NCI-H146 treated with DMSO at 0.1 percent for 48 hours (cell line): ENCODE results near the gene PSD.
A peak's percentile ranks its signal among the peaks of the same experiment; 100 is the strongest.

ENCODE experiments used
- DNase-seq: peaks from one replicate; lab custom pipeline; 2025; ENCODE audit not compliant: unreplicated experiment; lab: John Stamatoyannopoulos, UW

PSD gene

GRCh38 chr10:102444851-102445250 lies 26.3 kb upstream of the PSD start:
- DNase-seq = no peak

DNA sequence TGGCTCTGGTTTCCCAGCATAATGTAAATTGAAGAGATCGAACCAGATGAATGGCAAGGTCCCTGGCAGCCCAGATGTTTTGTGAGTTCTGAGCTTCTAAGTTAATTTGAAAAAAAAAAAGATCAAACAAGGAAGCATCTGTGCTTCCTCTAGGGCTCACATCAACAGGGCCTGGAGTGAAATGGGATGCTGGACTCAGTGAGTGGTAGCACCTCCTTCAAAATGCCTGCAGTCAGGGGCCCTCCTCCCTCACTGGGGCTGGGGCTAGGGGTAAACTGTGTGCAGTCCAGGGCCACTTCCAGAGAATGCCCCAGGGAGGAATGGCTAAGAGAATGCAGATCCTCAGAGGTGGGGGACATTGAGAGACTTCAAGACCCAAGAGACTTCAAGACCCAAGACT lies 19.8 kb upstream of the PSD start:
- no peak for DNase-seq

- no peak for DNase-seq
Measured at GRCh38 chr10:102437515-102437914, 18.9 kb upstream of the PSD start.

DNA sequence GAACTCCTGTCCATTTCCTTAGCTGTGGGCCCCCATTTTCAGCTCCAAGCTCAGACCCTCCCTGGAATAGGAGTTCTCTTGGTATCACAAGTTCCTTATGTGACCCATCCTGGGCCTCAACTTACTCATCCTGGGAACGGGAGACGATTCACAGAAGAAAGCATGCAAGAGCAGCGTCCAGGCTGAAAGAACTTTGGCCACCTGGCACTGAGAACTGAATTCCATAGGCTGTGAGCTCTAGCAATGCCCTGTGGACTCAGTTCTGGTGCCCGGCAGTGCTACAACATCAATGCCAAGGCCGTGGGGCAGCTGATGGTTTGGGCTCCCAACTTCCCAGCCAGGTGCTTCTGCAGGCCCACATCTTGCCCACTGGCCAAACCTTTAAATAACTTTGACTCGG lies 17.7 kb upstream of the PSD start:
- no peak for DNase-seq

GRCh38 chr10:102435529-102436233 lies 17.1 kb upstream of the PSD start:
- no peak for DNase-seq

DNA sequence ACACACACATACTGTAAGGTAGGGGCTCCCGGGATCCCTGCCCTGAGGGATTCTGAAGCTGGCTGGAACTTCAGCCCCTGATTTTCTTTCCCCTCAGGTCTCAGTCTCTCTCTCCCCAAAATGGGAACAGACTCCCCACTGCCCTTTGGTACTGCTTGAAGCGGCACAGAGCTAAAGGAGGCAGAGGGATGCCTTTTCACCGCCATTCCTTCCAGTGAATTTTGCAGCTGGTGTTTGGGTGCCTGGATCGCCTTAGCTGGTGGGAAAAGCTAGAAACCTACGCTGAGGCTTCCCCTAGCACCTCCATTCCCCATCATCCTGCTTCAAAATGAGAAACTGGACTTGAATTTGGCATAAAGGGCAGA lies 16.5 kb upstream of the PSD start:
- DNase-seq = no peak

GRCh38 chr10:102434394-102435132 lies 16.0 kb upstream of the PSD start:
- no peak for DNase-seq

DNA sequence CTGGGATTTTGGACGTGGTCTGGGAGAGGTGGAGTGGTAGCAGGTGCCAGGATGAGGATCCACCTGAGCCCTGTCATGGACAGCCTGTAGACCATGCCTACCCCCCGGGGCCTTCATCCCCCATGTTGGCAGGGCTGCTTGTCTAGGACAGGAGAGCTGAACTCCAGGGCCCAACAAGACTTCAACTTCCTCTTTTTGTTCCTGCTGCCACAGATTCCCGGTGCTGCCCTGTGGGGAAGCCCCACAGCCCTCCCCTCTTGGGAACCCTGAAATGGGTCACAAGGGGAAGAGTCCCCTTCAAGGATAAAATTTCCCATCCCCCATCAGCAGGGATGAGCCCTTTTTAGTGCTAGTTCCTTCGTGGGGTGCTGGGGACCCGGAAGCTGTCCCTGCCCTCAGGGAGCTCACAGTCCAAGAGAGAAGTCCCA lies 15.0 kb upstream of the PSD start:
- DNase-seq = no peak

- peak; percentile 92 for DNase-seq
Measured at GRCh38 chr10:102432162-102432950, 13.8 kb upstream of the PSD start, which contains the start of gene CUEDC2. CUEDC2 (minus strand) TSS chr10:102432574; CDS start chr10:102425188, 7,386 bp downstream.

DNA sequence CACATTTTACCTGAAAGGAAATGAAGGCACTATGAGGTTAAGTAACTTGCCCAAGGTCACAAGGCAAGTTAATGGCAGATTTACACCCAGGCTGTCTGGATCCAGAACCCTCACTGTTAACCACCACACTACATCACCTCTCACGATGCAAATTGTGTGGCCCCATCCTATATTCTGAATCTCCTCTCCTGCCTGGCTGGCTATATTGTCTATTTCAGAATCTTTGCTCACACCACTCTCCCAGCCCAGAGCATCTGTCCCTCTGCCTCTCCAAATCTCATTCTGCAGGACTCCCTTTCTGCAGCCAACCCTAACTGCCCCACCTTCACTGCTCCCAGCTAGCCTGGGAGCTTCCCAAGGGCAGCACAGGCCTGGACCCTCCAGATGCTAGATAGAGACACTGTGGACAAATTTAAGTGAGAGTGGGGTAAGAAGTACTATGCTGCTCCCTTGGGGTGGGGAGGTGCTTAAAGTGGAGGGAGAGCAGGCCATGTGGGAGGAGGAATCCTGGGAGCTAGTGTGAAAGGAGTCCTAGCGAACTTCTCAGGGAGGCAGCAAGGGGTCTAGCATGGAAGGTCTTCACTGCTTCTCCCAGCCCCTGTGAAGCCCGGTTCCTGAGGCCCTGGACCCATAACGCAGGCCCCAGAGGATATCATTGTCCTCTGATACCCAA lies 13.0 kb upstream of the PSD start:
- DNase-seq = no peak

- DNase-seq = no peak
Measured at GRCh38 chr10:102429468-102429867, 10.9 kb upstream of the PSD start.

- DNase-seq = no peak
Measured at GRCh38 chr10:102426803-102427287, 8.3 kb upstream of the PSD start.

GRCh38 chr10:102425444-102425843 lies 6.9 kb upstream of the PSD start:
- no peak for DNase-seq

DNA sequence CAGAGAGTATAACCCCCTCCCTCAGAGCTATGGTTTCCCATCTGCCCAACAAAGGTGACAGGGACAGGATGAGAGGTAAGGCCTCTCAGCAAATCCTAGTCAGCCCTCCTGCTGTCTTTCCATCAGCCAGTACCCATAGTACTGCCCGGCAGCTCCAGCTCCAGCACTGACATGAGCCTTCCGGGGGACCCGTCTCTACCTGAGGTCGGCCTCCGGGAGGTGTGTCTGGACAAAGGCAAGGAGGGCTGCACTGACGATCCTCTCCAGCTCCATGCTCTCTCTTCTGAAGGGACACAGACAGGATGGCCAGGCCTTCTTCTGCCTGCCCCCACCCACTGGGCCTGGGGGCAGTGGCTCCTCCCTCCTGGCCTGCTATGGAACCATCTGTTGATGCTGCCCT lies 6.3 kb upstream of the PSD start:
- DNase-seq = no peak

- DNase-seq = no peak
Measured at GRCh38 chr10:102424145-102424544, 5.6 kb upstream of the PSD start.

GRCh38 chr10:102423372-102423968 lies 4.9 kb upstream of the PSD start:
- DNase-seq = no peak

DNA sequence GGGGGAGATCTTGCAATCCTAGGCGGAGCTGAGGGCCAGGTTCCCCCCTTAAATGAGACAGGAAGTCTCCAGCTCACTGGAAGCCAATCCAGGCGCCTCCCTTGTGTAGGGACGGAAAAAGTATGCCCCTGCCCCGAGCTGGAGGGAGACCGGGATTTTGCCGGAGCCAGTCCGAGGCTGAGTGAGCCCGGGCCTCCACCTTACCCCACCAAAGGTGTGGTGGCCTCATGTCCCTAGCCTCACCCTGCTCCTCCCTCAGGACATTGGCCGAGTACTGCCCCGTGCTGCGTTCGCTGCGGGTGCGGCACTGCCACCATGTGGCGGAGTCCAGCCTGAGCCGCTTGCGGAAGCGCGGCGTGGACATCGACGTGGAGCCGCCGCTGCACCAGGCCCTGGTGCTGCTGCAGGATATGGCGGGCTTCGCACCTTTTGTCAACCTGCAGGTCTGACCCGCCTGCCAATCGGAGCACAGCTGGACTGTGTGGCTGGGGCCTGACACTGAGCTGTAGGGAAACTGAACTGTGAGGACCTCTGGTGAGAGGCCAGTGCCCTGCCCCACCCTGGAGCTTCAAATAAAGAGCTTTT lies 4.1 kb upstream of the PSD start:
- DNase-seq = no peak

- DNase-seq = no peak
Measured at GRCh38 chr10:102421757-102422512, 3.4 kb upstream of the PSD start.

DNA sequence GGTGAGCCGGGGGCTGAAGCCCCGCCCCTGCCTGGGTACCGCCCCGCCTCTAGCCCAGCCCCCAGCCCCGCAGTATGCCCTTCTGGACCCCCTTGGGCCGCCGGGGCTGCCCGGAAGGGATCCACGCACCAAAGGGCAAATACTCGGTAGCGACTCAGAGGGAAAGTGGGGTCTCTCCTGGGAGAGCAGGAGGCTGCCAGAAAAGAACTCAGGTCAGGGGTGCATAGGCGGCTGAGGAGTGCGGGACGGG lies 2.8 kb upstream of the PSD start:
- no peak for DNase-seq
